Vagina (tissue), 2 donors: ENCODE data around the gene LHCGR. TPM values are rescaled to one million over a fixed set of nuclear protein-coding genes. Genes with fewer than 3 reads are reported as not detected.

Experiments used
- DNase-seq, 2 donors: peaks; one replicate each; pipeline ENCODE4 v3.0.0-alpha.2; 2017; ENCODE audit errors: extremely low spot score in 2 of 2
- H3K27ac ChIP-seq: fragments of 200-600 bp; sonication (generic); one replicate; pipeline ENCODE4 v1.5.1; 2019
- H3K27me3 ChIP-seq: fragments of 200-600 bp; sonication (generic); one replicate; pipeline ENCODE4 v1.5.1; 2019
- H3K36me3 ChIP-seq, 2 donors: fragments of 200-600 bp; sonication (generic); one replicate each; pipeline ENCODE4 v1.5.1; 2017 to 2019
- H3K4me1 ChIP-seq: fragments of 200-600 bp; sonication (generic); one replicate; pipeline ENCODE4 v1.5.1; 2019
- H3K4me3 ChIP-seq, 2 donors: fragments of 200-600 bp; sonication (generic); 1 replicate in 1 of 2; 2 replicates in 1 of 2; pipeline ENCODE4 v1.5.1; 2016 to 2019
- H3K9me3 ChIP-seq: fragments of 200-600 bp; sonication (generic); one replicate; pipeline ENCODE4 v1.5.1; 2019
- POLR2A ChIP-seq, 2 donors: fragments of 450-650 bp; IDR thresholded peaks; one replicate each; pipeline ENCODE4 v1.6.1; 2017; ENCODE audit warnings: antibody characterized with exemption in 2 of 2, mild to moderate bottlenecking in 2 of 2, moderate library complexity in 2 of 2
- POLR2AphosphoS5 ChIP-seq, 2 donors: sonication (generic); formaldehyde crosslinking; IDR thresholded peaks; one replicate each; pipeline ENCODE4 v1.9.0; 2017; ENCODE audit warnings: antibody characterized with exemption in 2 of 2, mild to moderate bottlenecking in 2 of 2, low read depth in 1 of 2; ENCODE audit not compliant: insufficient read depth in 1 of 2
- intact Hi-C: fragments of 100-400 bp; cut with DNase I; formaldehyde crosslinking; loops from one replicate; pipeline ENCODE4 v1.15.1; 2023
- small RNA-seq: library from RNA; depleted of rRNA; stranded (forward); fragments of <200 nt; gene quantifications from one replicate; pipeline ENCODE3, GENCODE V24; 2016
- total RNA-seq: library from RNA; depleted of rRNA; stranded (reverse); fragments of >200 nt; gene quantifications from one replicate; pipeline ENCODE4 v1.2.3, GENCODE V29; 2016
- TF ChIP-seq, protein P1 (sequence below), 3 experiments: fragments of 450-650 bp in 2 of 3; fragments of 200-600 bp in 1 of 3; sonication (generic) in 1 of 3; IDR thresholded peaks; one replicate each; pipeline ENCODE4 v1.5.1; 2017 to 2019; ENCODE audit warnings: antibody characterized with exemption in 3 of 3, mild to moderate bottlenecking in 2 of 3, moderate library complexity in 2 of 3

The LHCGR gene
- total RNA-seq, 1 donor from 2014 or later = not detected

GRCh38 chr2:48673581-48673980 lies 81.9 kb downstream of the LHCGR start:
- H3K27me3 ChIP-seq = no peaks in the 10 kb centered on the region
- no peak overlapping the region for H3K27ac ChIP-seq
- TF ChIP-seq, protein P1, sequence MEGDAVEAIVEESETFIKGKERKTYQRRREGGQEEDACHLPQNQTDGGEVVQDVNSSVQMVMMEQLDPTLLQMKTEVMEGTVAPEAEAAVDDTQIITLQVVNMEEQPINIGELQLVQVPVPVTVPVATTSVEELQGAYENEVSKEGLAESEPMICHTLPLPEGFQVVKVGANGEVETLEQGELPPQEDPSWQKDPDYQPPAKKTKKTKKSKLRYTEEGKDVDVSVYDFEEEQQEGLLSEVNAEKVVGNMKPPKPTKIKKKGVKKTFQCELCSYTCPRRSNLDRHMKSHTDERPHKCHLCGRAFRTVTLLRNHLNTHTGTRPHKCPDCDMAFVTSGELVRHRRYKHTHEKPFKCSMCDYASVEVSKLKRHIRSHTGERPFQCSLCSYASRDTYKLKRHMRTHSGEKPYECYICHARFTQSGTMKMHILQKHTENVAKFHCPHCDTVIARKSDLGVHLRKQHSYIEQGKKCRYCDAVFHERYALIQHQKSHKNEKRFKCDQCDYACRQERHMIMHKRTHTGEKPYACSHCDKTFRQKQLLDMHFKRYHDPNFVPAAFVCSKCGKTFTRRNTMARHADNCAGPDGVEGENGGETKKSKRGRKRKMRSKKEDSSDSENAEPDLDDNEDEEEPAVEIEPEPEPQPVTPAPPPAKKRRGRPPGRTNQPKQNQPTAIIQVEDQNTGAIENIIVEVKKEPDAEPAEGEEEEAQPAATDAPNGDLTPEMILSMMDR (IDR thresholded peaks at IDR 0.05) = no peak
- TF ChIP-seq POLR2AphosphoS5 (IDR thresholded peaks at IDR 0.05; ENCODE audit: insufficient read depth in 1 of 2, low read depth in 1 of 2) (no peak), POLR2A (IDR thresholded peaks at IDR 0.05) (no peak)
- H3K9me3 ChIP-seq = no peaks in the 10 kb centered on the region
- intact Hi-C loops = no loop called here
- no peak for DNase-seq
- H3K4me3 ChIP-seq = no peak overlapping the region
- no peaks in the 10 kb centered on the region for H3K4me1 ChIP-seq
- no peaks in the 10 kb centered on the region for H3K36me3 ChIP-seq

GRCh38 chr2:48668992-48669391 lies 86.5 kb downstream of the LHCGR start:
- H3K9me3 ChIP-seq = no peaks in the 10 kb centered on the region
- H3K4me3 ChIP-seq = no peak overlapping the region
- intact Hi-C loops = no loop called here
- H3K27me3 ChIP-seq = no peaks in the 10 kb centered on the region
- TF ChIP-seq POLR2A (IDR thresholded peaks at IDR 0.05) (no peak), POLR2AphosphoS5 (IDR thresholded peaks at IDR 0.05; ENCODE audit: insufficient read depth in 1 of 2, low read depth in 1 of 2) (no peak)
- TF ChIP-seq, protein P1 (IDR thresholded peaks at IDR 0.05) = no peak
- no peaks in the 10 kb centered on the region for H3K36me3 ChIP-seq
- H3K27ac ChIP-seq = no peak overlapping the region
- DNase-seq = no peak
- H3K4me1 ChIP-seq = no peaks in the 10 kb centered on the region

- intact Hi-C loops = no loop called here
- Histone ChIP-seq H3K27ac (no peak overlapping the region), H3K4me3 (no peak overlapping the region), H3K27me3 (no peaks in the 10 kb centered on the region), H3K36me3 (no peaks in the 10 kb centered on the region), H3K9me3 (no peaks in the 10 kb centered on the region), H3K4me1 (peaks cover 6% of the 10 kb centered on the region)
- TF ChIP-seq POLR2AphosphoS5 (IDR thresholded peaks at IDR 0.05; ENCODE audit: insufficient read depth in 1 of 2, low read depth in 1 of 2) = no peak
- TF ChIP-seq, protein P1 (IDR thresholded peaks at IDR 0.05) = no peak
- TF ChIP-seq POLR2A (IDR thresholded peaks at IDR 0.05) = no peak
- DNase-seq = no peak
Measured at GRCh38 chr2:48651158-48651790, 104.2 kb downstream of the LHCGR start.

GRCh38 chr2:48638261-48638660 lies 117.3 kb downstream of the LHCGR start:
- intact Hi-C loops = no loop called here
- H3K9me3 ChIP-seq = no peaks in the 10 kb centered on the region
- no peak overlapping the region for H3K27ac ChIP-seq
- DNase-seq = no peak
- H3K4me1 ChIP-seq = no peaks in the 10 kb centered on the region
- TF ChIP-seq POLR2AphosphoS5 (IDR thresholded peaks at IDR 0.05; ENCODE audit: insufficient read depth in 1 of 2, low read depth in 1 of 2) (no peak), POLR2A (IDR thresholded peaks at IDR 0.05) (no peak)
- TF ChIP-seq, protein P1 (IDR thresholded peaks at IDR 0.05) = no peak
- H3K27me3 ChIP-seq = no peaks in the 10 kb centered on the region
- H3K4me3 ChIP-seq = no peak overlapping the region
- no peaks in the 10 kb centered on the region for H3K36me3 ChIP-seq

Small RNA genes within 50 kb of the gene (small RNA-seq; reads per million reads assigned to genes)
- gene ELOBP3 = not detected

Other genes starting within 250 kb of the LHCGR start
- gene STON1, start 225.6 kb downstream of the LHCGR start, total RNA-seq = 48.1 TPM
- 12.8 TPM for gene GTF2A1L, start 137.9 kb downstream of the LHCGR start, total RNA-seq